T47D (cell line): ENCODE results near the gene ARRDC3.
"Not testable (repeated sequence)": the region's sequence is repeated elsewhere in the genome, so short reads cannot be mapped to it uniquely, and the experiment has no call there.

Experiments used
- DNase-seq, 2 experiments: peaks; one replicate each; pipeline versions ENCODE4 v3.0.0 to v3.0.0-alpha.2; 2011 to 2012; ENCODE audit warnings: low read depth in 1 of 2, low spot score in 1 of 2
- JUND ChIP-seq: IDR thresholded peaks from 2 replicates; pipeline ENCODE4 v1.6.1; 2012; ENCODE audit warnings: low read depth
- in situ Hi-C: cut with HindIII; loops from 2 replicates; pipeline ENCODE4 v1.10.0; 2016; ENCODE audit warnings: low sequenced_read_pairs, low pct_unique_long_range_greater_than_20kb

Gene ARRDC3

GRCh38 chr5:91341154-91341553 lies 42.0 kb downstream of the ARRDC3 start:
- DNase-seq, result no peak
- no peak for TF ChIP-seq JUND
- in situ Hi-C loops, result no loop called here

- no peak for DNase-seq
- TF ChIP-seq JUND, result no peak
- in situ Hi-C loops, result no loop called here
Measured at GRCh38 chr5:91340532-91340931, 42.6 kb downstream of the ARRDC3 start.

DNA sequence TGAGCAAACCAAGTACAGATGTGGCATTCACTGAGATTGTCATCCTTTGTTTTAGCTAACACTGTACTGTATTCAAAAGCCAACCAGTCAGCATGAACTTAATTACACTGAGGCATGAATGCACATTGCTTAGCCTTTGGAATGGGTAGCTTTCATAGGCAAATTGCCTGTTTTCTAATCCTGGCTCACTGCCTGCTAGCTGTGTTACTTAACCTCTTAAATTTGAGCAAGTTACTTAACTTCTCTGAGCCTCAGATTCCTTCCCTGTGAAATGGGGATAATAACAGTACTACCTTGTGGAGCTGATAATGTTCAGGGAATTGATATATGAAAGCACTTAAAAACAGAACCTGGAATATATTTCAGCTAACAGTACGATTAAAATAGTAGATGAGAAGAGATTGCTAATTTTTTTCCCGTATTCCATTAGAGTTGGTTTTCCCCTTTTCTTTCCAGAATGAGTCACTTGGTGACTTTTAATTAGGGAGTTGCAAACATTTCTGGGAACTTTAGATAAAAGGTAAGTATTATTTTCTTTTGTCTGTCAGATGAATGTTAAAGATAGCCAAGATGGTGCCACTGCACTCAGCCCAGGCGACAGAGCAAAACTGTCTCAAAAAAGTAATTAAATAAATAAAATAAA lies 43.9 kb downstream of the ARRDC3 start:
- no peak for DNase-seq
- no peak for TF ChIP-seq JUND
- in situ Hi-C loops, result no loop called here

DNA sequence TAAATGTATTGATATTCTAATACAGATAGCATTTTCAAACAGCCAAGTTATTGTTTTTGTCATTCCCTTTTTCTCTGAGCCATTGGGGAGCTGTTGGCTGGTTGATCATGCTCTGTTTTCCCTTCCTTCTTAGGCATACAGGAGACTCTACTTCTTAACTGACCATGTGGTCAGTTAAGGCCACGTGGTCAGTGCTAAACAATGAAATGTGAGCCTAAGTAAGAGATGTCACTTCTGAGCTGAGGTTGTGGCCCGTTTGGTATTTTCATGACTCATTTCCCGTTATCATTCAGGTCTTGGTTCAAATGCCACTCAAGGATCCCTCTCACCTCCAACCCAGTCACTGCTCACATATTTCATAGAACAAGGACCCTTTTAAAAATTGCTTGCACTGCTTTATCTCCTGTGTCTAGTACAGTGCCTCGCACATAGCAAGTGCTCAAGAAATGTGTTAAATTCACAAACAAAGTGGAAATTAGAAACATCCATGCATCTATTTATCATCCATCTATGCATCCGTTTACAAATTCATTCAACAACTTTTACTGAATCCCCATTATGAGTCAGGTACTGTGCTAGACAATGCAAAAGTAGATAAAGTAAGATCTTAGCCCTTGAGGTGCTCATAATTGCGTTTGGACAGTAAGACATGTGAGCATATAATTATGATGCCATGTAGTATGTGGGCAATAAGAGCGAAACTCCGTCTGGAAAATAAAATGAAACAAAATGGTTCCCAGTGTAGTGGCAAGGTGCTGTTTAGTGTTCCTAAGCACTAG lies 50.7 kb downstream of the ARRDC3 start:
- peak in 1 of 2 experiments; percentile 20 for DNase-seq
- in situ Hi-C loops, result no loop called here
- TF ChIP-seq JUND, result no peak

DNA sequence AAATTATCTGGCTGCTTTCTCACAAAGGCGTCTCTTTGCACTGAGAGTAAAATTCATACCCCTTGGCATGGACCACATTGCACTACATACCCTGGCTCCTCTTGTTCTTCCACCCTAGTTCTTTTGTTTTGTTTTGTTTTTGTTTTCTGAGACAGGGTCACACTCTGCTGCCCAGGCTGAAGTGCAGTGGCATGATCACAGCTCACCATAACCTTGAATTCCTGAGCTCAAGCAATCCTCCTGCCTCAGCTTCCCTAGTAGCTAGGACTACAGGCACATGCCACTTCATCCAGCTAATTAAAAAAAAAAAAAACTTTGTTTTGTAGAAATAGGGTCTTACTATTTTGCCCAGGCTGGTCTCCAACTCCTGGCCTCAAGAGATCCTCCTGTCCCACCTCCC lies 51.4 kb downstream of the ARRDC3 start:
- no peak for TF ChIP-seq JUND
- in situ Hi-C loops, result no loop called here
- DNase-seq, result no peak

GRCh38 chr5:91329283-91329682 lies 53.8 kb downstream of the ARRDC3 start:
- in situ Hi-C loops, result no loop called here
- no peak for TF ChIP-seq JUND

DNA sequence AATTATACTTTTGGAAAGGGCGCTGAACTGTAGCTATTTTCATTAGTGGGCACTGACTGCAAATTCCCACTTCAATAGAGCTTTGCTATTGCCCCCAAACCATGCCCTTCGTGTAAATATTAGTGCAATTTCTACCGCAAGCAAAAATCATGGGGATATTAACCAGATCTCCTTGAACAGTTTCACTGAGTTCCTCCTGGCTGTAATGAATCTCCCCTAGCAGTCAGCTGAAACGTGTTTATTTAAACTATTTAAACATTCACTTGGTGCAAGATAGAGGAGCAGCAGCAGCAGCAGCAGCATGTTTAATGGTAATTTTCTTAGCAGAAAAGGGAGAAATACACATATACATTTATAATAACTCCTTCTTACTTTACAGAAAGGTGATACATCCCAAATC lies 54.4 kb downstream of the ARRDC3 start:
- DNase-seq, result no peak
- TF ChIP-seq JUND, result no peak
- in situ Hi-C loops, result no loop called here

More at GRCh38 chr5:91329283-91329682, 53.8 kb downstream of the ARRDC3 start:
- DNase-seq, result no peak

GRCh38 chr5:91322981-91323380 lies 60.1 kb downstream of the ARRDC3 start:
- in situ Hi-C loops, DNase-seq: not testable (repeated sequence)

GRCh38 chr5:91319667-91320066 lies 63.5 kb downstream of the ARRDC3 start:
- in situ Hi-C loops, result no loop called here
- DNase-seq, result no peak
- TF ChIP-seq JUND, result no peak

- in situ Hi-C loops, result no loop called here
- DNase-seq, result no peak
- TF ChIP-seq JUND, result no peak
Measured at GRCh38 chr5:91318724-91319123, 64.4 kb downstream of the ARRDC3 start.
